OCI-LY3 (cell line): Measurements from ENCODE around the gene ADAMTS2.

ENCODE experiments used
- EZH2phosphoT487 ChIP-seq: fragments of 200-600 bp; shearing (Covaris generic); IDR thresholded peaks from 2 replicates; pipeline ENCODE4 v1.6.1; 2018; ENCODE audit warnings: antibody characterized with exemption, mixed run types, low read depth
- TF ChIP-seq, protein P1 (sequence below): fragments of 200-600, 300-600 bp; sonication (generic); IDR thresholded peaks from 2 replicates; pipeline ENCODE4 v1.5.1; 2014; ENCODE audit warnings: antibody characterized with exemption, low read length, low read depth

DNA sequence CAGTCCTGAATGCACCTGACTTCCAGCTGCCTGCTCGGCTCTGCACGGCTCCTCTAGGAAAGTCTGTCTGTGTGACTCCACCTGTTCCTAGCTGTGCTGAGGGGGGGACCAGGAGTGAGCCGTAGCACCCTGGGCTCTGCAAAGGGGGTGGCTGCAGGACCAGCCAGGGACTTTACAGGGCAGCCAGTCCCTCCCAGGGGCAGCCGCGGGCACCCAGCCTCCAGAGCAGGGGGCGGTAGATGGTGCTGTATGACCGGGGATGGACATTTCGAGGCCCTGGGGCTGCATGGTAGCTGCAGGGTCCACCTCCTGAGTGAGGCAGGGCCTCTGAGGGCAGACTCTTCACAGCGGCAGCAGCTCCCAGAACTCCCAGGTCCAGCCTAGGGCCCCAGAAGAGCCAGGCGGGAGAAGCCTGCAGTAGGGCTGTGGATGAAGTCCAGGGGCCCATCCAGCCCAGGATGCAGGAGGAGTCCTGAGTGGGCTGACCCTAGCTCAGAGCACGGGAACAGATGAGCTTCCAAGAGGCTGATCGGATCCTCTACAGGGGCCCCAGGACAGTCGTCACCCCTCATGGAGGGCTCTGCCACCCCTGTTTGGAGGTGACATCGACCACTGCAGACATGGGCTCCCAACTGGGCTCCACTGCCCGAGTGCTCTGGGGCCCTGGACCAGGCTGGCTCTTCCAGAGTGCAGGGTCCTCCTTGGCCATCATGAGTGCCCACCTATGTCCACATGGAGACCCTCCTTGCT, 179.7 kb downstream of the ADAMTS2 start:
- TF ChIP-seq, protein P1, sequence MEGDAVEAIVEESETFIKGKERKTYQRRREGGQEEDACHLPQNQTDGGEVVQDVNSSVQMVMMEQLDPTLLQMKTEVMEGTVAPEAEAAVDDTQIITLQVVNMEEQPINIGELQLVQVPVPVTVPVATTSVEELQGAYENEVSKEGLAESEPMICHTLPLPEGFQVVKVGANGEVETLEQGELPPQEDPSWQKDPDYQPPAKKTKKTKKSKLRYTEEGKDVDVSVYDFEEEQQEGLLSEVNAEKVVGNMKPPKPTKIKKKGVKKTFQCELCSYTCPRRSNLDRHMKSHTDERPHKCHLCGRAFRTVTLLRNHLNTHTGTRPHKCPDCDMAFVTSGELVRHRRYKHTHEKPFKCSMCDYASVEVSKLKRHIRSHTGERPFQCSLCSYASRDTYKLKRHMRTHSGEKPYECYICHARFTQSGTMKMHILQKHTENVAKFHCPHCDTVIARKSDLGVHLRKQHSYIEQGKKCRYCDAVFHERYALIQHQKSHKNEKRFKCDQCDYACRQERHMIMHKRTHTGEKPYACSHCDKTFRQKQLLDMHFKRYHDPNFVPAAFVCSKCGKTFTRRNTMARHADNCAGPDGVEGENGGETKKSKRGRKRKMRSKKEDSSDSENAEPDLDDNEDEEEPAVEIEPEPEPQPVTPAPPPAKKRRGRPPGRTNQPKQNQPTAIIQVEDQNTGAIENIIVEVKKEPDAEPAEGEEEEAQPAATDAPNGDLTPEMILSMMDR: no peak
- no peak for TF ChIP-seq EZH2phosphoT487
